Globus pallidus (tissue), 1 donor: ENCODE measurements around the gene CSNK1G1.
"Not testable (repeated sequence)": the region's sequence is repeated elsewhere in the genome, so short reads cannot be mapped to it uniquely, and the experiment has no call there.

ENCODE experiments used
- DNase-seq: peaks from one replicate; pipeline ENCODE4 v3.0.0-alpha.2; 2015; ENCODE audit warnings: low spot score

CSNK1G1 gene

DNA sequence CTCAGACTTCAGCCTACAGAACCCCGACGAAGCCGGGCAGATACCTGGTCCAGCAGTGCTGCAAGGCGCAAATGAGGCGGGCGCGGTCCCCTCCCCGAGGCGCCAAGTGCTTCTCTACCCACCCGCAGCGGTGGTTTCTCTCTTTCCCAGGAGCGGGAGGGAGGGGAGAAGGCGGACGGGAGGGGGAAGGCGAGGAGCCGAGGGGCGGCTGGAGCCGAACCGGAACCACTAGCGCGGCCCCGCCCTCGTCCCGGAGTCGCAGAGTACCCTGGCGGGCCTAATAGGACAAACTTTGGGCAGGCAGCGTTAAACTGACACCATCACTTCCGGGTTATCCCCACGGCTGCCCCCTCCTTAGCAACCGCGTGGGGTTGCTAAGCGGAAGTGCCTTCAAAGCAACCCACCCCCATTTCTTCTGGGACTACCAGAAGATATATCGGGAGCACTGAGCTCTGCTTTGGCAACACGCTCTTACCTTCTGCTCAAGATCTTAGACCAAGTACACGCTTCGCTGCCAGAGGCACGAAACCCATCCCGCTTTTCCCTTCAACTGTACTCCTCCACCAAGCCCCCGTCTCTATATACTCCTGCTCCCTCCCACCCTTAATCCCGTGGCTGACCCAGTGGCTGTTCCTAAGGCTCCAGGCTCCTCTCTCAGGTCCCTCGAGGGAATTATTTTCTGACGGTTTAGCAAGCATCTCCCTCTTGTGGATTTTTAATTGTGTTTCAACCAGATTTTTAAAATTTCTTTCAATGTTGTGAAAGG, at the start of gene CSNK1G1:
Gene CSNK1G1 (minus strand): TSS at position 230 of the 766 bp plus-strand sequence. CDS start 55,674 bp downstream, outside the sequence.
- DNase-seq, result peak; percentile 96

DNA sequence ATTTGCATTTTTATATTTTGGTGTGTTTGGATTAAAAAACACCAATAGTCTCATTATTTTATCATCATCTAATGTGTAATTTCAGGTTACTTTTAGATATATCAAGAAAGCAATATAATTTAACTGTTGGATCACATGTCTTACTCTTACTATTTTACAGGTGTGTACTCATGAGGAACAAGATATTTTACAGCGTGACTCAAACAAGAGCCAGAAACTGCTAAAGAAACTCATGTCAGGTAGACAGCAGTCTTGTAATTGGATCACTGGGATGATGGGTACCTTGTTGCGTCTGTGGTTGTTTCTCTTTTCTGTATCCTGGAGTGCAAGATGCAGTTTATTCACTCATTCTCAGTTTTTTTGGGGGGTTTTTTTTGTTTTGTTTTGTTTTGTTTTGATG, 44.6 kb upstream of the CSNK1G1 start:
- no peak for DNase-seq

DNA sequence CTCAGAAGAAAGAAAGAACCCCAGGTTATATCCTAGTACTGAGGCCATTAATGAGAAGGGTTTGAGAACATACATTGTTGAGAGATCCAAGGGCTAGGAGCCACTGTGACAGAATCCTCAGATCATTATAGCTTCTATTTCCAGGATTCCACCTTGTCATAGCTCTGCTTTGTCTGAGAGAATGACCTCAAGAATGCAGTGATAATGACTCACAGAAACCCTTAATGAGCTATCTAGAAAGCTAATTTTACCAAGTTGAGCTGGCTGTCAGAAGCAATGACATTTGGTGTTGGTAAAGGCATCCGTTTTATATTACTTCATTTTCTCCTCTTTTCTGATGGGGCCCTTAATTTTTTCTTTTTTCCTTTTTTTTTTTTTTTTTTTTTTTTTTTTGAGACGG, 42.6 kb upstream of the CSNK1G1 start:
- no peak for DNase-seq

DNA sequence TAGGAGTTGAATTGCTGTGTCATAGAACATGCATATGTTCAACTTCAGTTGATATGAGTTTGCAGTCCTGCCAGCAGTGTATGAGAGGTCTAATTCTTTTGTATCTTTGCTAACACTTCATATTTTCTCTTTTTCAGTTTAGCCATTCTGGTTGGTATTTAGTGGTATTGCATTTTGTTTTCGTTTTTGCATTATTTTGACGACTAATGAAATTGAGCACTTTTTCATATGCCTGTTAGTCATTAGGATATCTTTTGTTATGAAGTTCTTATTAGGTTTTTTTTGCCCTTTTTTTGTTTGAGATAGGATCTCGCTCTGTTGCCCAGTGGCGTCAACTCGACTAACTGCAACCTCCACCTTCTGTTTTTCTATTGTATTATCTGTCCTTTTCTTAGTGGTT, 40.8 kb upstream of the CSNK1G1 start:
- DNase-seq, result no peak

DNA sequence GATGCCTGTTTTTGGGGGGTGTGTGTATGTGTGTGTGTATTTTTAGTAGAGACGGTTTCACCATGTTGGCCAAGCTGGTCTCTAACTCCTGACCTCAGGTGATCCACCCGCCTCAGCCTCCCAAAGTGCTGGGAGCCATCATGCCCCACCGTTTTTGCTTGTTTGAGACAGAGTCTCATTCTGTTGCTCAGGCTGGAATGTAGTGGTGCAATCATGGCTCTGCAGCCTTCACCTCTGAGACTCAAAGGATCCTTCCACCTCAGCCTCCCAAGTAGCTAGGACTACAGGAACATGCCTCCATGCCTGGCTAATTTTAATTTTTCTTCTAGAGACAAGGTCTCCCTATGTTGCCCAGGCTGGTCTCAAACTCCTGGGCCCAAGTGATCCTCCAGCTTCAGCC, 36.5 kb upstream of the CSNK1G1 start:
- not testable (repeated sequence) for DNase-seq

DNA sequence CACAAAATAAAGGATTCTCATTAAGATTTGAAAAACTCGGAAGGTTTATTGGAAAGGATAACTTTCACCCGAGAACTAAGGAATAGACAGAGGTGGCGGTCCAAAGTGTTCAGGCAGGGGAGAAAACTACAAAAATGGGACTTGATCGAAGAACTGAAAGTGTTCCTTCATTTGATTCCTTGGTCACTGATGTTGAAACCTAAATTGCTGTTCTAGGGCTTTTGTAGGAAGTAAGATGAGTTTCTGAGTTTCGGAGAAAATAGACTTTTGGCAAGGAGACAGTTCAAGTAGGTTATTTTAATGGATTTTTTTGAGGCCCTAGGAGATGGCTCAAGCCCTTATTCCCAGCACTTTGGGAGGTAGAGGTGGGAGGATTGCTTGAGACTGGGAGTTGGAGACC, 33.1 kb upstream of the CSNK1G1 start:
- no peak for DNase-seq

DNA sequence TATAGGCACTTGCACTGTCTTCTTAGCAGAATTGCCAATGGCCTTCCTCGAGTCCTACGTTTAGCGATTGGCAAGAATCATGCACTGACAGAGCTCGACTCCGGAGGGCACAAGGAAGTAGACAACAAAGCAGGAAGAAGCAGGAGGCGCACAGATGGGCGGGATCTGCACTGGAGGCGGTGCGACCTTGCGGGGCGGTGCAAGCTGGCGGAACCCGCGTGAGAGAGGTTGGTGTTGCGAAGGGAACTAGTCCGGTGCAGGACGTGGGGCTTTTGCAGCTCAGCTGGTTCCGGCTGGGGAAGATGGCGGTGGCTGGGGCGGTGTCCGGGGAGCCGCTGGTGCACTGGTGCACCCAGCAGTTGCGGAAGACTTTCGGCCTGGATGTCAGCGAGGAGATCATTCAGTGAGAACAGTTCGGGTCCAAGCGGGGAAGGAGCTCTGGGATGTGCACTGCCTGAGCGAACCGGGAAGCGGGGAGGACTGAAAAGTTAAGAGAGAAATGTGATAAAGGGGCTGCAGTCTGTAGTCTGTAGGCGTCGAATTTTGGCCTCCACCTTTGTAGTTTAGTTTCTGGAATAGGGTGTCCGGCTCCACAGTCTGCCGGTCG, 31.7 kb upstream of the CSNK1G1 start, which contains the start of gene TRIP4:
Gene TRIP4 (plus strand): TSS at position 275 of the 607 bp plus-strand sequence. CDS start 28 bp downstream, at position 303.
- DNase-seq, result peak; percentile 91

DNA sequence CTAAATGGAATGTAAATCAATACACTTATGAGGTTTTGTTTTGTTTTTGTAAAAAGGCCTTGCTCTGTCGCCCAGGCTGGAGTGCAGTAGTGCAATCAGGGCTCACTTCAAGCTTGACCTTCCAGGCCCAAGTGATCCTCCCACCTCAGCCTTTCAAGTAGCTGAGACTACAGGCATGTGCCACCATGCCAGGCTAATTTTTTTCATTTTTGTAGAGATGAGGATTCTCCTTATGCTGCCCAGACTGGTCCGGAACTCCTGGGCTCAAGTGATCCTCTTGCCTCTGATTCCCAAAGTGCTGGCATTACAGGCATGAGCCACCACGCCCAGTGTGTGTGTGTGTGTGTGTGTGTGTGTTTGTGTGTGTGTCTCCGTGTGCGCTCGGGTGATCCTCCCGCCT, 30.3 kb upstream of the CSNK1G1 start:
- no peak for DNase-seq

DNA sequence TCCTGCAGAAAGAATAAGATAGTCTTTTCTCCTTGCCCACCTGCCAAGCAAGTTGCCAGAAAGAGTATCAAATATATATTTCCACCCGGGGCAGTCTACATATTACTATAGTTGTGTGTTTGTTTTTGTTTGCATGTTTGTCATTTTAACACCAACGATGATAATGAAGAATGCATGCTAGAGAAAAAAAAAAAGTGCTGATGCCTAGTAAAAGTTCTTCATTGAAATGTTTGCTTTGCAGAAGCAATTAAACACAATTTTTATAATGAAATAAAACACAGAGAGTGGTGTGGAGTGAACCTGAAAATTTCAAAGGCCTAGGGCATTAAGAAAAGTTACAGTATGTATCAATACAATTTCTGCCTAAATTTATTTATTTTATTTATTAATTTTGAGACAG, 27.8 kb upstream of the CSNK1G1 start:
- DNase-seq, result no peak

DNA sequence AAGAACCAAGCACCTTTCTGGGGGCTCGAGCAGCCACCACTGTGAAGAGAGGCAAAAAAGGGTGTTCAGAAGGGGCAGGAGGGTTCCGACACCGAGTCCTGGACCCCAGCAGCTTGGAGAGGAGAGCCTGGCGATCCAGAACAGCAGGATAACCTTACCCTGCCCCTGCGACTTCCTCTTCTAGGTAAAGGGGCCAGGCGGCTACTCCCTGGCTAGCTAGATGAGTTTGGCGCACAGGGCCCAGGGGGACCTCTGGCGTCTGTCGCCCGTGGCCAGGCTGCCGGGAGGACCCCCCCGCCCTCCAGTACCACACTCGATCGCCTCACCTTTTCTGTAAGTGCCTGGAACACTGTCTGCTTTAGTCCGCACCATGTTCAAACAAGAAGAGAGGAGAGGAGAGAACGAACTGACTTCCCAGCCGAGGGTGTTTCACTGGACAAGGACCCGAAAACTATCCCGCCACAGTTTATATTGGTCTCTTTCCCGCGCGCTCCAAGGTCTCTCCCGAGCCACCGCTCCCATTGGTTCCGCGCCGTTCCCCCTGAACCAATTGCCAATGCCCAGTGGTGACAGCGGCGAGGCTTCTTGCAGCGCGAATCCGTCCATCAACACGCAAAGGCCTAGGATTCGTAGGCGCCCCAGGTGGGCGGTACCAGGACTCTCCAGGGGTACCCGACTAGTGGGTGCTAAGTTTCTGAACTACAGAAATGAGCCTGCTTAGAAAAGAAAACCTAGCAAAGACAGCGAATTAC, 25.2 kb upstream of the CSNK1G1 start, which contains the start of gene PCLAF:
Gene PCLAF (minus strand): TSS at position 442 of the 752 bp plus-strand sequence. CDS start 70 bp downstream, at position 372.
- peak; percentile 92 for DNase-seq

DNA sequence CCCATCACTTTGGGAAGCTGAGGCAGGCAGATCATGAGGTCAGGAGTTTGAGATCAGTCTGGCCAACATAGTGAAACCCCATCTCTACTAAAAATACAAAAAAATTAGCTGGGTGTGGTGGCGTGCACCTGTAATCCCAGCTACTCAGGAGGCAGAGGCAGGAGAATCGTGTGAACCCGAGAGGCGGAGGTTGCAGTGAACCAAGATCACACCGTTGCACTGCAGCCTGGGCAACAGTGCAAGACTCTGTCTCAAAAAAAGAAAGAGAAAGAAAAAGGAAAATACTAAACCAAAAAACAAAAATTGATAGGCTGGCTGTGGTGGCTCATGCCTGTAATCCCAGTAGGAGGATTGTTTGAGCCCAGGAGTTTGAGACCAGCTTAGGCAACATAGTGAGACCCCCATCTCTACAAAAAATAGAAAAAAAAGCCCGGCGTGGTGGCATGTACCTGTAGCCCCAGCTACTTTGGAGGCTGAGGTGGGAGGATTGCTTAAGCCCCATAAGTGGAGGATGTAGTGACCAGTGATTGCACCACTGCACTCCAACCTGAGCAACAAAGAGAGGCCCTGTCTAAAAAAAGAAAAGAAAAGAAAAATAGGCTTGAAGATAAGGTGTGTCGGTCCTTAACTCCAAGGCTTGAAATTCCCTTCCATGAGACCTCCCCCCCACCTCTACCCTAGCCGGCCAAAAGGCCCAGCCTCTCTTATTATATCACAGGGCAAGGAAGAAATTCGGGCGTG, 24.3 kb upstream of the CSNK1G1 start:
- DNase-seq, result not testable (repeated sequence)

DNA sequence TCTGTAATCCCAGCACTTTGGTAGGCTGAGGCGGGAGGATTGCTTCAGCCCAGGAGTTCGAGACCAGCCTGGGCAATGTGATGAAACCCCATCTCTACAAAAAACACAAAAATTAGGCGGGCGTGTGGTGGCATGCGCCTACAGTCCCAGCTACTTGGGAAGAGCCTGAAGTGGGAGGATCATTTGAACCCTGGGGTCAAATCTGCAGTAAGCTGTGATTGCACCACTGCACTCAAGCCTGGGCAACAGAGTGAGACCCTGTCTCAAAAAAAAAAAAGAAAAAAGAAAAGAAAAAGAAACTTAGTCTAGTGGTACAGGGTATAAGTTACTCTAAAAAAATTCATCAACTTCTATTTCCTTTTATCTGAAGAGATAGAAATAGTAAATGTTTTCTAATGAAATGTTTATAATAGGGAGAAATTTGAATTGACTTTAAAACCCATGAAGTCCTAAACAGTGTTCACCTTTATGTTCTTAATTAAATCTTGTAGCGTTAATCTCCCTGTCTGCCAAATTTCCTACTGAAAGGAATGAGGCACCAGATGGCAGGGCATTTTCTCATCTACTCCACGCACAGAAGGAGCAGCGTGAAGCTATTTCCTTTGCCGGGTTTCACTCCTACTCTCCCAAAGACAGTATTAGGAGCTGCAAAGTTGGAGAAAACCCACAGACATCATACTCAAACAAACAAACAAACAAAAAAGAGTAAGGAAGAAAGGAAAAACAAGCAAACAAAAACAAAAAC, 23.4 kb upstream of the CSNK1G1 start:
- DNase-seq, result no peak

DNA sequence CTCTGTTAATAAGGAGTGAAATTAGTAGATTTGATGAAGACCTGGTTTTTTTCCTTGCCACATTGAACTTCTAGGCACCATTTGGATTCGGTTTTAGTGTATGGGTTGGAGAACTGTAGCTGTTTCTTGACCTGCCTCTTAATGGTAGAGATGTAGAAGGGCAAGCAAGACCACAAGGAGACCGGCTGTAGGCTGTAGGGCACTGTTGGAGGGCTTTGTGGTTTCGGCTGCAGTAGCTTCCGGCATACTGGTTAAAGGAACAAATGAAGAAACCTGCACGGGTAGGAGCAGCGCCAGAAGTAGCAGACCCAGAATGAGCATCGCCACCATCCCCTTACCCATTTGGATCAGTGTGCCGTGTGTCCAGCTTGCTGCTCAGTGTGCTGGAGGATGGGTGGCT, 17.4 kb upstream of the CSNK1G1 start:
- no peak for DNase-seq

DNA sequence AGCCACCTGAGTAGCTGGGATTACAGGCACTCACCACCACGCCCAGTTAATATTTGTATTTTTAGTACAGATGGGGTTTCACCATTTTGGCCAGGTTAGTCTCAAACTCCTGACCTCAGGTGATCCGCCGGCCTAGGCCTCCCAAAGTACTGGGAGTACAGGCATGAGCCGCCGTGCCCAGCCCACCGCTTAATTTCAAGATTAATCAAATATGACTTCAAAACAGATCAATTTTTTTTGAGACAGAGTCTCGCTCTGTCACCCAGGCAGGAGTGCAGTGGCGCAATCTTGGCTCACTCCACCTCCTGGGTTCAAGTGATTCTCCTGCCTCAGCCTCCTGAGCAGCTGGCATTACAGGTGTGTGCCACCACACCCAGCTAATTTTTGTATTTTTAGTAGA, 15.4 kb upstream of the CSNK1G1 start:
- not testable (repeated sequence) for DNase-seq

DNA sequence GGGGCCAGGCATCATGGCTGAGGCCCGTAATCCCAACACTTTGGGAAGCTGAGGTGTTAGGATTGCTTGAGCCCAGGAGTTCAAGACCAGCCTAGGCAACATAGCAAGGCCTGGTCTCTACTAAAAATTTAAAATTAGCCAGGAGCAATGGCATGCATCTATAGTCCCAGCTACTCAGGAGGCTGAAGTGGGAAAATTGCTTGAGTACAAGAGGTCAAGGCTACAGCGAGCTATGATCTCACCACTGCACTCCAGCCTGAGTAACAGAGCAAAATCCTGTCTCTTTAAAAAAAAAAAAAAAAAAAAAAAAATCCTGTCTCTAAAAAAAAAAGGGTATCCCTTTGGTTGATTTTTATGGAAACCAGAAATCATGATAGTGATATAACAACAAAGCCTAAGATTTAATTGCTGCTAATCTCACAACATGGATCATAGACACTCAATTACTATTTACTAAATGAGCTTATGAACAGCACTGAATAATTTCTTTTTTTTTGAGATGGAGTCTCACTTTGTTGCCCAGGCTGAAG, 13.2 kb upstream of the CSNK1G1 start:
- DNase-seq, result no peak

DNA sequence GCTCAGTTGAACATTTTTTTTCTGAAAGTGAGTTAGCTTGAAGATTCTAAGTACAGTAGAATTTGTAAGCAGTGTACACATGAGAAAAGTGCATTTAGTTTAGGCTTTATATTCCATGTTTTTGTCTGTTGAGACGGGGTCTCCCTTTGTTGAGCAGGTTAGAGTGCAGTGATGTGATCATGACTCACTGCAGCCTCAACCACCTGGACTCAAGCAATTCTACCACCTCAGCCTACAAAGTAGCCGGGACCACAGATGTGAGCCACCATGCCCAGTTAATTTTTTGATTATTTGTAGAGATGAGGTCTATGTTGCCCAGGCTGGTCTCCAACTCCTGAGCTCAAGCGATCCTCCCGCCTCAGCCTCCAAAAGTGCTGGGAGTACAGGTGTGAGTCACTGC, 5.3 kb upstream of the CSNK1G1 start:
- DNase-seq, result no peak

DNA sequence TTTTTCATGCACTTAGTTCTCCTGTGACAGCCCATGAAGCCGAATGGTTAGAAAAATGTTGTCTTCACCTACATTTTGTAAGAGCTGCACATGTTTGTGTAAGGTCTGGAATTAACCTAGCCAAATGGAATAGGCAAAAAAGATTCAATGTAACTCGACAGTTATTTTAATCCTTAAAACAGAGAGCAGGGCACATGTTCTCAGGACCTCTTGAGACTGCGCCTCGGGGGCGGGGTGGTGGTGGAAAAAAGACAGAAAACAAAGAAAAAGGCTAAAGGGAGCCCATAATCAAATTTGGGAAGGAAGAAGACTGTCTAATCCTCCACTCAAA, 702 bp upstream of the CSNK1G1 start:
- no peak for DNase-seq

DNA sequence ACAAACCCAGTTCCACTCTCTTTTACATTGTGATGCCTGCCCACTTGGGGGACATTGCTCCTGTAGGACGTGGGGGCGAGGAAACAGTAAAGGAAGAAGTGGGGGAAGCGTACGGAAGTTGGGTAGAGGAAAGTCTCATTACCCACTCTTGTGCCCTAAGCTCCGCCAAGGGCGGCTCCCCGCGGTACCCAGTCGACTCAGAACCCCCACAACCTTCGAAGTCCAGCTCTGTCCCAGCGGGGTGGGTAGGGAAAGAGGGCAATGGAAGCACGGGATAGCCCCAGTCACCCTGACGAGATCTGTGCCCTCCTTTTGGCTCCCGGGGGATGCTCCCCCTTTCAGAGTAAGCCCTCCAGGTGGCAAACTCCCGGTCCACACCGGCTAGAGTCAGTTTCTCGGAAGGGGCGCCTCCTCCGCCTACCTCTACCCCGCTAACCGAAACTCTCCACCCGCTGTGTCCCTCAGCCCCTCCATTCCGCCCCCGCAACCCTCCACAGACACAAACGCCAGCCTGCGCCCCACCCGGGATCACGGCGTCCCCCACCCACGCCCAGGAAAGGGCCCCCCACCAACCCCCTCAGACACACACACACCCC, 527 bp downstream of the CSNK1G1 start:
- DNase-seq, result peak; percentile 6

DNA sequence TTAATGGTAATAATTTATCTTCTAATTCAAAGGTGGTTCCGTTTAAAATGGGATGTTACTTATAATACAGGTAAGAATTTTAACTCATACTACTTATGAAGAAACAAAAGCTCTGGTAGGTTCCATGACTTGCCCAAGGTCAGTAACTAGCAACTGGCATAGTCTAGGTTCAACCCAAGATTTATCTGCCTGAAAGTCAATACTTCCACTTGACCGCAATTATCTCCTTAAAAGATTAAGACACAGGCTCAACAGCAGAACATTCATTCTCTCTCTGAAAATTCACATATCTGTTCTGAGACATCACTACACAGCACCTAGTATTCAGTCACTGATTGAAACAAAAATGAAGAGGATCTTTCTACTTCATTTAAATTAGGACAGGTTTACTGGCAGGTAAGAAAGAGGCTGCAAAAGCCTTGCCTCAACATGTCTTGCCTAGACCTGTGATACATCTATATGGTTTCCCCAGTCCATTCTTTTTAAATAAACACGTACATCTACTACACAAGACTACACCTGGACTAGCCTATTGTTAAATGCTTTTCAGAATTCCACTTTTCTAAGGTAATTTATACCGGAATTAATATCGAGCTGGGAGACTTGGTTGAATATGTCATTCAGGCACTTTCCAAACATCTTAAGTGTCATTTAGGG, 1.2 kb downstream of the CSNK1G1 start:
- no peak for DNase-seq

DNA sequence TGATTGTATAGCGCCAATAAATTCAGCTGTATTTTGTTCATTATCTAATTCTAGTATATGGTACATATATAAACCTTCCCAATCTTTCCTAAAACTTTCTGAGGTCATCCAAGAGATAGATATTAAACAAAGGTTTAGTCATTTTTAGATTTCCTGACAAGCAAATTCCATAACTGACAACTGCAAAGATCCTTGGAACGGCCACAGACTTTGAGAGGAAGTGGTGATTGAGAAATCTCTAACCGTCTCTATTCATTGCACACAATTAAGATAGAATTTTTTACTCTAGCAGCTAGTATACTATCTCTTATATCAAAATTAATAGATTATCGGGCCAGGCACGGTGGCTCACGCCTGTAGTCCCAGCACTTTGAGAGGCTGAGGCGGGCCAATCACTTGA, 4.7 kb downstream of the CSNK1G1 start:
- DNase-seq, result no peak
